Heart left ventricle (tissue), 13 donors: Measurements from ENCODE around the gene JAG1.

Experiments used
- CTCF ChIP-seq, 12 donors: fragments of 200-600 bp; sonication (generic) in 4 of 12; IDR thresholded peaks; one replicate each; pipeline versions ENCODE4 v1.5.0 to v1.8.0; 2018 to 2022; ENCODE audit warnings: antibody characterized with exemption in 12 of 12, mild to moderate bottlenecking in 5 of 12
- POLR2A ChIP-seq, 2 donors: fragments of 450-650 bp; IDR thresholded peaks; one replicate each; pipeline ENCODE4 v1.6.1; 2017; ENCODE audit warnings: antibody characterized with exemption in 2 of 2, mild to moderate bottlenecking in 2 of 2, moderate library complexity in 2 of 2
- donor health status: ischemic (EF 13 %, LVEDD 7.1; RV severe dilation, severe dysfunction).
- donor health status: DM: no; HTN: yes; CAD: no.
- donor health status: DM: no; HTN: no; CAD: no.
- donor health status: ischemic (EF 25% LVEDD 6.9; RV normal size, moderate dysfunction).
- donor health status: ischemic (EF 25% LVEDD 5.7; RV mildly dilated, moderate dysfunction).
- donor health status: ischemic (EF 35%, LVEDD 5.7; RV mildly dilated, moderate dysfunction).
- donor health status: nonischemic (EF 11% LVEDD 7.7; RV severe dilation, severe dysfunction).
- donor health status: DM: yes; HTN: yes; CAD: no.
- donor health status: PGD.
- donor health status: ischemic (EF 29% LVEDD 5.4; RV normal size, mild dysfunction).
- donor health status: nonischemic (EF 23%, LVEDD 6.1; RV moderate dilation, normal function).

- TF ChIP-seq CTCF (IDR thresholded peaks at IDR 0.05) (no peak), POLR2A (IDR thresholded peaks at IDR 0.05) (no peak)
These were observed 51.0 kb downstream of the JAG1 start for GRCh38 chr20:10622657-10623418.
